Colon (tissue), 2 donors: ENCODE data around the gene DENND4B.

Experiments
- FAIRE-seq: peaks from 2 replicates; lab custom pipeline; 2012; peaks lifted over from hg19 to GRCh38; lab: Jason Lieb, UNC
- donor health status: control.
- donor health status: control.

DENND4B gene

DNA sequence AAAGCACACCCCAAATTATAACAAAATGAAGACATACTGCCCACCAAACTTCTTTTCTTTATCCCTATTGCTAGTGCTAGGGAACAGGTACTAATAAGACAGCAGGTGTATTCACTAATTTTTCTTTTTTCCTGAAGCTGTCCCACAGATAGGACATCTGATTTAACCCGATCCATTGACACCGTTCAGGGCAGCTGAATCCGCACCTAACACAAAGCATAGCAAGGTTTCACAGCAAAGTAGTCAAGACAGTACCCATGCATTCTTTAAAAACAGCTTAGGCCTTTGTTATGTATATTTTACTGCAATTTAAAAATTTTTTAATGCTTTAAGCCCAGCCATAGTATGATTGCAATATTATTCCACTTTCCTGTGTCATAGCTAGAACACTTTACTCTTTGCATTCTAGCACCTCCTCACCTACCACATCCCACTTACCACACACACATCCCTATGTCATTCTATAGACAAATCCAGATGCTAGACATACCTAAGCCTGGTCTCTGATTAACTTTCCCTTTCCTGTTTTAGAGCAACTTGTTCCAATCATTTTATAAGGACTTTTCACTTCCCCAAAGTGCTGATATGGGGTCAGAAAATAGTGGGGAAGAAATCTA is 64.1 kb downstream of the DENND4B start:
- FAIRE-seq, result no peak

DNA sequence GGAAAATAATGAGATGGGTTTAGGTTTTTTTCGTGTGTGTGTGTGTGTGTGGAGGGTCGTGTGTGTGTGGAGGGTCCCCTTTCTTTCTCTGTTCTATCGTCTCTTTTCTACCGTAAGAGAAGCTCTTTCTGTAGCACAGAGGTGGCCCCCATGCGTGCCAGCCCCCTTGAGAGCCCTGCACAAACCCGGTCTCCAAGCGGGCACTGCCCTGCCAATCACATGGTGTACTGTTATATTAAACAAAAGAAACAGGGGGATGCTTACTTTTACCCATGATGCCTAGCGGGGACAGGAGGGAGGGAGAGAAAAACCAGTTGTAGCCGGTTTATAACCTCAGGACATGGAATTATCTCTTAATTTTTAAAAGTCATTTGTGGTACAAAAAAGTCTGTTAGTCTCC is 64.8 kb downstream of the DENND4B start:
- no peak for FAIRE-seq

DNA sequence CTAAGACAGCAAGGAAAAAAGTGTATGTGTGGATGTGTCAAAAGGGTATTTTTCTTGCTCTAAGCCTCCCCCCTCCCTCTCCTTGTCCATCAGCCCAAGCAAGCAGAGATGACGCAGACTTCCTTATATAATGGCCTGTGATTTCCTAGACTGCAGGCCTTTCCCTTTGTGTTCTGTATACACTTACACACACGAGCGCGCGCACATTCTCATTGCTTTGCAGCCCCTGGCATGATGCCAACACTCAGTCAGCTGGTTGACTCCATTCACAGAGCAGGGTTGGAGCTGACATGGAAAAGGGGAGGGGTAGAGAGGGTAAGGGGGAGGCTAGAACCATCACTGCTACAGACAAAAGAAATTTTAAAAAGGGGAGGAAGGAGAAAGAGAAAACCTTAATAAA is 65.6 kb downstream of the DENND4B start:
- FAIRE-seq, result no peak

DNA sequence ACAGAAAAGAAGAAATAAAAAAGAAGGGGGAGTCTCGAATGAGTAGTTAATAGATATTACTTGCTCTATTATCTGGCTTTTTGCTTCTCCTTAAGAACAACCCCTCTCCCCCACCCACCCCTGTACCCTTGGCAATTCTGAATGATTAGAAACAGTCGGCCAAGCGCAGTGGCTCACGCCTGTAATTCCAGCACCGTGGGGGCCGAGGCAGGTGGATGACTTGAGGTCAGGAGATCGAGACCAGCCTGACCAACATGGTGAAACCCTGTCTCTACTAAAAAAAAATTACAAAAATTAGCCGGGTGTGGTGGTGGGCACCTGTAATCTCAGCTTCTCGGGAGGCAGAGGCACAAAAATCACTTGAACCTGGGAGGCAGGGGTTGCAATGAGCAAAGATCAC is 66.5 kb downstream of the DENND4B start:
- FAIRE-seq, result no peak
